NCI-H345 treated with DMSO at 0.1 percent for 48 hours (cell line): Measurements from ENCODE around the gene KRTAP4-12.
"Not testable (repeated sequence)": the region's sequence is repeated elsewhere in the genome, so short reads cannot be mapped to it uniquely, and the experiment has no call there.

Experiments used
- DNase-seq: peaks from one replicate; lab custom pipeline; 2025; ENCODE audit not compliant: unreplicated experiment; lab: John Stamatoyannopoulos, UW

KRTAP4-12 gene

DNA sequence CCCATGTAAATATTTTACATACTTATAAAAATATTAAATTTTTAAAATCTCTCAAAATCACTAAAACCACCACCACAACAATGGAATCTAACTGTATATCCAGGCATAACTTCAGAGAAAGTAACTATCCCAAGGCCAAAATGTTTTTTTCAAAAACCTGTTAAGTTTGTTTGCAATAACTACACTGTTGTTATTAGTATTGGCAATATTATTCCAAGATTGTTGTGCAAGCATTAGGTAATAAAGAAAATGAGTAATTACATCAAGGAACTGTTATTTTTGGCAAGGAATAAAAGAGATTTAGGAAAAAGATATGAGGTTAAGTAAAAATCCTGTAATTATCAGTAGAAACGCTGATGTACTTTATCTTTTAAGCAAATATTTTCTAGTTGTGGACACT lies 3.4 kb upstream of the KRTAP4-12 start:
- DNase-seq, result no peak

DNA sequence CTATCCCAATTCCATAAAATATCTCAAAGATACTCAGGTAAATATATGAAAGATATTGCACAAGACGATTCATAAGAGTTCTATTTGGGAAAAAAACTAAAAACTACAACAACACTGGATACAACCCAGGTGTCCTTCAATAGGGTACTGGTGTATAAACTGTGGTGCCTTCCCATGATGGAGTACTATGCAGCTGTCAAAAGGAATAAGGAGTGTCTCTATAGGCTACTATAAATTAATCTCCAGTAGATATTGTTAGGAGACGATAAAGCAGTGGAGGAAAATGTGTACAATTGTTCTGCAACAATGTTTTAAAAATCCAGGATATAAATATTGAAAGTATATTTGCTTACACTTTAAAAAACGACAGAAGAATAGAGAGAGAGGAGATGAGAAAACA lies 2.4 kb upstream of the KRTAP4-12 start:
- DNase-seq, result no peak

DNA sequence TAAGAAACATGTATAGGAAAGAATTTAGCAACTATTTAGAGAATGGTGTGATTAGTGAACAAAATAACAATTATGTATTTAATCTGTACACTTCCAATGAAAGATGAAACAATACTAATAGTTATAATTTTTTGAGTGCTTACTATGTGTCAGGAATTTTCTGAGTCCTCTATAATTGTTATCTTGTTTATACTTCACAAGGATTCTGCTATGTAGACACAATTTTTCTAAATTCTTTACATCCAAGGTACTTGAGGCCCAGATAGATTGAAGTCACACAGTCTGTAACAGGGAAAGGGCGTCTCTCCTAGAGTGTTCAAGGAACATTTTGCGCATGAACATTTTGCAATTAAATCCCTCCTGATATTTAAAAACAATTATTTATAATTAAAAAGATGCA lies 1.1 kb upstream of the KRTAP4-12 start:
- DNase-seq, result no peak

- not testable (repeated sequence) for DNase-seq
Observed at GRCh38 chr17:41123292-41123990, 541 bp downstream of the KRTAP4-12 start.

DNA sequence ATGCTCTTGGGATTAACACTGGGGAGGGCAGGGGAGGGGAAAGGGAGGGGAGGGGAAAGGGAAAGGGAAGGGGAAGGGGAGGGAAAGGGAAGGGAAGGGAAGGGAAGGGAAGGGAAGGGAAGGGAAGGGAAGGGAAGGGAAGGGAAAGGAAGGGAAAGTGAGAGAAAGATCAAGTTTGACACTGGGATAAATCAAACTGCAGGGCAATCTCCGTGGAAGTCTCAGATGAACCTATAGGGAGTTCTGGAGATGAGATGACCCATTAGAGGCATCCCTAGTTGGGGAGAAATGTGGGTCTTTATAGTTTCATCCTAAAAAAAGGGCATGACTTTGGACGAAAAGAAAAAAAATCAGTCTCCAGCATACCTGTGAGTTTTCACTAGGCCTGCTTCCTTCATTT lies 2.2 kb downstream of the KRTAP4-12 start:
- DNase-seq, result no peak

DNA sequence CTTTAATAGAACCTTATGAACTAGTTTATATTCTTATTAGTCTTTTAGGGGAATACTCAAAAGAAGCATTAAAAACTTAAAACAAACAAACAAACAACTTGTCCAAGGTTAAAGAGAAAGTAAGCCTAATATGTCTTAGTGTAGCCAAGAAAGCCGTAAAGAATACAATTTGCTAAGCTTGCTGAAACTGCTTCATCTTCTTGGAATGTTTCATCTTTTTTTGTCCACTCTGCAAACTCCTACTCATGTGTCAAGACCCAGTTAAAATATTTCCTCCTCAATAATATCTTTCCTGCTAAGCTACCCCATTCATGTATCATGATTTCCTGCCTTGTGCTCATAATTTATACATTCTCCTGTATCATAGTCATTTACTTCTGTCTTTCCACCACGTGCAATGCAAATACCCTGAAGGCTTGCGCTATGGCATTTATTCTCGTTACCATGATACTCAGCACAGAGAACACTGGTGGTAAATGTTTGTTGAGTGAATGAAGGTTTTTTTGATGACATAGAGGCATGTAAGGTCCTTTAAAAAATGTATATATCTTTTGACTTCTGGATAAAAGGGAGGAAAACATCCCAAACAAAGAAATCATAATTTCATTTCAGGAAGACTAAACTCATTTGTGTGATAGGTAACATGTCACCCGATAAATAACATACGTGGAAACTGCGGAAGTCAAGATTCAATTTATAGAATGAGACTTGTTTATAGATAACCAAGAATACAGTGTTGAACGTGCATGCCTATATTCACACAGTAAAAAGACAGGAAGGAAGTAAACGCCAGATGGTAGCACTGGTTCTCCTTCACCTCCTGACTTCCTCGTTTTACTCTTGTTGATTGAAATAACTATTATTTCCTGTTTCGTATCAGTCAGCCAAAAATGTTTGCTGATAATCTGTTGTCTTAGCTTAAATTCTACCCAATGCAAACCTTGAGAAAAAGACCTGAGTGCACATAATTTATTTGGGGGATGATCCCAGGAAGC lies 4.0 kb downstream of the KRTAP4-12 start:
- not testable (repeated sequence) for DNase-seq

- DNase-seq, result no peak
Observed at GRCh38 chr17:41118721-41119120, 5.3 kb downstream of the KRTAP4-12 start.

GRCh38 chr17:41117846-41118386 lies 6.1 kb downstream of the KRTAP4-12 start, which contains the start of gene KRTAP4-11:
Gene KRTAP4-11, minus strand, starts transcription at chr17:41118373. Its CDS starts 58 bp downstream, at chr17:41118315.
- DNase-seq, result not testable (repeated sequence)

GRCh38 chr17:41116297-41116696 lies 7.7 kb downstream of the KRTAP4-12 start:
- no peak for DNase-seq

DNA sequence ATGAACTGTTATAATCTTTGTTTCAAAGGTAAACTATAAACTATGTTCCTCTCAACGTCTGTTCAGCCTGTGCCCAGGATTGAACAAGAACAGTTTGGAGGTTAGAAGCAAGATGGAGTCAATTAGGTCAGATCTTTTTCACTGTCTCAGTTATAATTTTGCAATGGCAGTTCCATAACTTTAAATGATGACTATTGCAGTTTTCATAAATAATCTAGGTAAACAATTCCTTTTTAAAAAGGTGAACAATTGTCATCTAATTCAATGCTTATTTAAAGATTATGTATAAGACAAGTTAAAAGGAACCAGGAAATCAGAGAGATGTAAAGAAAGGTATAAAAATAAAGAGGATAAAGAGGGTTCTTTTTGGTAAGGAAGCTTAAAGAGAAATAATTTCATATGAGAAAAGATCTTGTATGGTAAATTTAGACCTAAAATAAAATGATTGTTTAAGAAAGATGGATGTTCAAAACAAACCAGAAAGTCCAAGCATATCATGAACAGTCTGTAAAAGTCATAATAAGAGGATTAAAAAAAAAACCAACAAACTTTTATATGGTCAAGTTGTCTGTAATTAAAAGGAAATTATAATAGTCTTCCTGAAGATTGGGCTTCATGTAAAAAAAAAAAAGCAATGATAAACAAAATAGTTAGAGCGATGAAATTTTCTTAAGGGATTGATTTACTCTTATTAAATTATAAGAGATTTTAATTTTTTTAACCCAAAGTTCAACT lies 12.7 kb downstream of the KRTAP4-12 start:
- no peak for DNase-seq

GRCh38 chr17:41108728-41109386 lies 15.1 kb downstream of the KRTAP4-12 start:
- DNase-seq, result not testable (repeated sequence)

- DNase-seq, result no peak
Observed at GRCh38 chr17:41107941-41108450, 16.0 kb downstream of the KRTAP4-12 start.

GRCh38 chr17:41105347-41105746 lies 18.6 kb downstream of the KRTAP4-12 start, which contains the start of gene KRTAP4-9:
Gene KRTAP4-9, plus strand, starts transcription at chr17:41105389. Its CDS starts 0 bp downstream, at chr17:41105389.
- DNase-seq, result not testable (repeated sequence)

DNA sequence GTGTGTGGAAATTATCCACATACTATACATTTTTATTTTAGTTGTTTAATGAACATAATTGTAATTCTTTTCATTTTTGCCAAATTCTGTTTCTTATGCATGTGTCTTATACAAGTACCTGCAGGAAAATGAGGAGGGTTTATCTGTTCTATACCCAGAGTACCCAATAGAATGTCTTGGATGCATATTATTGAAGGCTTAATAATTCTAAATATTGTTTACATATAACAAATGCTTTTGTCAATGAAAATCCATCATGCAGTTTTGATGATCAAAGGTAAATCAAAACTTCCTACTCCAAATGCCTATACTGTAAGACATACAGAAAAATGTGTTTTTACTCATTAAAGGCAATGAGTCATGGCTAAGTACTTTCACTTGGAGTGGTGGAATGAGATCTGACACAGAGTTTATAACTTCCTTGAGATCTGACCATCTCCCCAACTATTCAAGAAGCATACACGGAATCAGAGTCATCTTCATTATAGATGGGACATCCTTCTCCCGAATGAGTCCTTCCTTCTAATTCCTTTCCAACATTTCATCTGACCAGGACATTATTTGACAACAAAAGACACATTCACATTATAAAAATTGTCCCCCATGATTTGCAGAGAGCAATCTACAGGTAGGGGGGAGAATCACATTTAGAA lies 19.5 kb downstream of the KRTAP4-12 start:
- not testable (repeated sequence) for DNase-seq

GRCh38 chr17:41103896-41104295 lies 20.1 kb downstream of the KRTAP4-12 start:
- no peak for DNase-seq

GRCh38 chr17:41101586-41102259 lies 22.3 kb downstream of the KRTAP4-12 start, which contains the start of gene KRTAP4-16:
Gene KRTAP4-16, minus strand, starts transcription at chr17:41102209. Its CDS starts 0 bp downstream, at chr17:41102209.
- no peak for DNase-seq

DNA sequence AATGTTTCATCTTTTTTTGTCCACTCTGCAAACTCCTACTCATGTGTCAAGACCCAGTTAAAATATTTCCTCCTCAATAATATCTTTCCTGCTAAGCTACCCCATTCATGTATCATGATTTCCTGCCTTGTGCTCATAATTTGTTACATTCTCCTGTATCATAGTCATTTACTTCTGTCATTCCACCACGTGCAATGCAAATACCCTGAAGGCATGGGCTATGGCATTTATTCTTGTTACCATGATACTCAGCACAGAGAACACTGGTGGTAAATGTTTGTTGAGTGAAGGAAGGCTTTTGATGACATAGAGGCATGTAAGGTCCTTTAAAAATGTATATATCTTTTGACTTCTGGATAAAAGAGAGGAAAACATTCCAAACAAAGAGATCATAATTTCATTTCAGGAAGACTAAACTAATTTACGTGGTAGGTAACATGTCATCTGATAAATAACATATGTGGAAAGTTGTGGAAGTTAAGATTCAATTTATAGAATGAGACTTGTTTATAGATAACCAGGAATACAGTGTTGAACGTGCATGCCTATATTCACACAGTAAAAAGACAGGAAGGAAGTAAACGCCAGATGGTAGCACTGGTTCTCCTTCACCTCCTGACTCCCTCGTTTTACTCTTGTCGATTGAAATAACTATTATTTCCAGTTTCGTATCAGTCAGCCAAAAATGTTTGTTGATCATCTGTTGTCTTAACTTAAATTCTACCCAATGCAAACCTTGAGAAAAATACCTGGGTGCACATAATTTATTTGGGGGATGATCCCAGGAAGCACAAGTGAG lies 24.1 kb downstream of the KRTAP4-12 start:
- DNase-seq, result not testable (repeated sequence)

DNA sequence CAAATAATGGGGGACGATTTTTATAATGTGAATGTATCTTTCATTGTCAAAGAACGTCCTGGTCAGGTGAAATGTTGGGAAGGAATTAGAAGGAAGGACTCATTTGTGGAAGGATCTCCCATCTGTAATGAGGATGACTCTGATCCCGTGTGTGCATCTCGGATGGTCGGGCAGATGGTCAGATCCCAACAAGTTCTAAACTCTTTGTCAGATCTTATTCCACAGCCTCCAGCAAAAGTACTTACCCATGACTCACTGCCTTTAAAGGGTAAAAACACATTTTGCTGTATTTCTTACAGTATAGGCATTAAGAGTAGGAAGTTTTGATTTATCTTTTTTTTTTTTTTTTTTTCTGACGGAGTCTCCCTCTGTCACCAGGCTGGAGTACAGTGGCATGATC lies 25.5 kb downstream of the KRTAP4-12 start:
- no peak for DNase-seq
